ENCODE data around the gene RELN. TPM values are rescaled to one million over a fixed set of nuclear protein-coding genes. Genes with fewer than 3 reads are reported as not detected.

The RELN gene
- total and polyA plus RNA-seq, 2 donors (not counting 1 experiment from before 2014, with no cell fraction given) = 0.33 to 31.8 TPM

- Histone ChIP-seq H3K36me3 (ENCODE audit: control insufficient read depth, insufficient read depth, low read length) (no peaks in the 10 kb centered on the region), H3K9me3 (ENCODE audit: control insufficient read depth, insufficient read depth, low read depth, low read length) (no peaks in the 10 kb centered on the region), H3K79me2 (ENCODE audit: control insufficient read depth, insufficient read depth, low read length) (no peaks in the 10 kb centered on the region), H2AFZ (ENCODE audit: low read length) (no peak overlapping the region), H3K4me1 (ENCODE audit: control insufficient read depth, extremely low read depth, insufficient read depth, low read length) (no peaks in the 10 kb centered on the region), H3K4me2 (ENCODE audit: extremely low read depth, insufficient read depth, low read length) (no peak overlapping the region), H3K4me3 (replicated peaks in 1 of 4; ENCODE audit: control extremely low read depth in 1 of 4, insufficient read depth in 1 of 4, low read depth in 3 of 4, low read length in 4 of 4) (no peak overlapping the region), H3K27ac (ENCODE audit: insufficient read depth, low read length) (no peak overlapping the region), H3K9ac (ENCODE audit: insufficient read depth, low read length) (no peak overlapping the region), H3K27me3 (ENCODE audit: control insufficient read depth, insufficient read depth, low read length) (no peaks in the 10 kb centered on the region), H4K20me1 (ENCODE audit: control insufficient read depth, extremely low read depth, insufficient read depth, low read length) (no peaks in the 10 kb centered on the region)
- DNase-seq (ENCODE audit: low read depth in 2 of 2) = no peak
- TF ChIP-seq CTCF (conservative IDR thresholded peaks at IDR 0.05 in 1 of 2, IDR thresholded peaks at IDR 0.05 in 1 of 2; ENCODE audit: low read depth in 1 of 2, low read length in 2 of 2) (no peak), EZH2 (IDR thresholded peaks at IDR 0.05; ENCODE audit: low read length, missing control alignments) (no peak)
Measured at GRCh38 chr7:103879928-103880600, 109.4 kb downstream of the RELN start.

- H3K27me3 ChIP-seq (ENCODE audit: control insufficient read depth, insufficient read depth, low read length) = no peaks in the 10 kb centered on the region
- no peak for TF ChIP-seq EZH2 (IDR thresholded peaks at IDR 0.05; ENCODE audit: low read length, missing control alignments)
- H3K36me3 ChIP-seq (ENCODE audit: control insufficient read depth, insufficient read depth, low read length) = no peaks in the 10 kb centered on the region
- no peak overlapping the region for H3K4me2 ChIP-seq (ENCODE audit: extremely low read depth, insufficient read depth, low read length)
- H3K4me3 ChIP-seq (replicated peaks in 1 of 4; ENCODE audit: control extremely low read depth in 1 of 4, insufficient read depth in 1 of 4, low read depth in 3 of 4, low read length in 4 of 4) = no peak overlapping the region
- no peak overlapping the region for H3K27ac ChIP-seq (ENCODE audit: insufficient read depth, low read length)
- no peaks in the 10 kb centered on the region for H3K9me3 ChIP-seq (ENCODE audit: control insufficient read depth, insufficient read depth, low read depth, low read length)
- no peaks in the 10 kb centered on the region for H4K20me1 ChIP-seq (ENCODE audit: control insufficient read depth, extremely low read depth, insufficient read depth, low read length)
- no peak overlapping the region for H2AFZ ChIP-seq (ENCODE audit: low read length)
- H3K79me2 ChIP-seq (ENCODE audit: control insufficient read depth, insufficient read depth, low read length) = no peaks in the 10 kb centered on the region
- no peak for DNase-seq (ENCODE audit: low read depth in 2 of 2)
- H3K9ac ChIP-seq (ENCODE audit: insufficient read depth, low read length) = no peak overlapping the region
- no peaks in the 10 kb centered on the region for H3K4me1 ChIP-seq (ENCODE audit: control insufficient read depth, extremely low read depth, insufficient read depth, low read length)
Measured at GRCh38 chr7:103879411-103879810, 110.0 kb downstream of the RELN start.

- no peaks in the 10 kb centered on the region for H3K9me3 ChIP-seq (ENCODE audit: control insufficient read depth, insufficient read depth, low read depth, low read length)
- no peaks in the 10 kb centered on the region for H3K36me3 ChIP-seq (ENCODE audit: control insufficient read depth, insufficient read depth, low read length)
- H3K4me2 ChIP-seq (ENCODE audit: extremely low read depth, insufficient read depth, low read length) = no peak overlapping the region
- H3K27ac ChIP-seq (ENCODE audit: insufficient read depth, low read length) = no peak overlapping the region
- no peaks in the 10 kb centered on the region for H4K20me1 ChIP-seq (ENCODE audit: control insufficient read depth, extremely low read depth, insufficient read depth, low read length)
- no peak for DNase-seq (ENCODE audit: low read depth in 2 of 2)
- H3K27me3 ChIP-seq (ENCODE audit: control insufficient read depth, insufficient read depth, low read length) = no peaks in the 10 kb centered on the region
- TF ChIP-seq EZH2 (IDR thresholded peaks at IDR 0.05; ENCODE audit: low read length, missing control alignments) (no peak), CTCF (conservative IDR thresholded peaks at IDR 0.05 in 1 of 2, IDR thresholded peaks at IDR 0.05 in 1 of 2; ENCODE audit: low read depth in 1 of 2, low read length in 2 of 2) (no peak)
- no peak overlapping the region for H2AFZ ChIP-seq (ENCODE audit: low read length)
- no peaks in the 10 kb centered on the region for H3K4me1 ChIP-seq (ENCODE audit: control insufficient read depth, extremely low read depth, insufficient read depth, low read length)
- no peaks in the 10 kb centered on the region for H3K79me2 ChIP-seq (ENCODE audit: control insufficient read depth, insufficient read depth, low read length)
- H3K9ac ChIP-seq (ENCODE audit: insufficient read depth, low read length) = no peak overlapping the region
- no peak overlapping the region for H3K4me3 ChIP-seq (replicated peaks in 1 of 4; ENCODE audit: control extremely low read depth in 1 of 4, insufficient read depth in 1 of 4, low read depth in 3 of 4, low read length in 4 of 4)
Measured at GRCh38 chr7:103877565-103877964, 111.9 kb downstream of the RELN start.

Measured in fibroblast of lung (primary cell).